HG02840 (cell line): ENCODE results near the gene SLC19A1.

Experiments
- ATAC-seq: cut with Tn5 transposase; IDR thresholded peaks from one replicate; pipeline ENCODE4 v1.9.1; 2021; ENCODE audit warnings: mild to moderate bottlenecking, moderate library complexity, moderate number of reproducible peaks; ENCODE audit not compliant: unreplicated experiment, low FRiP score

SLC19A1 gene

DNA sequence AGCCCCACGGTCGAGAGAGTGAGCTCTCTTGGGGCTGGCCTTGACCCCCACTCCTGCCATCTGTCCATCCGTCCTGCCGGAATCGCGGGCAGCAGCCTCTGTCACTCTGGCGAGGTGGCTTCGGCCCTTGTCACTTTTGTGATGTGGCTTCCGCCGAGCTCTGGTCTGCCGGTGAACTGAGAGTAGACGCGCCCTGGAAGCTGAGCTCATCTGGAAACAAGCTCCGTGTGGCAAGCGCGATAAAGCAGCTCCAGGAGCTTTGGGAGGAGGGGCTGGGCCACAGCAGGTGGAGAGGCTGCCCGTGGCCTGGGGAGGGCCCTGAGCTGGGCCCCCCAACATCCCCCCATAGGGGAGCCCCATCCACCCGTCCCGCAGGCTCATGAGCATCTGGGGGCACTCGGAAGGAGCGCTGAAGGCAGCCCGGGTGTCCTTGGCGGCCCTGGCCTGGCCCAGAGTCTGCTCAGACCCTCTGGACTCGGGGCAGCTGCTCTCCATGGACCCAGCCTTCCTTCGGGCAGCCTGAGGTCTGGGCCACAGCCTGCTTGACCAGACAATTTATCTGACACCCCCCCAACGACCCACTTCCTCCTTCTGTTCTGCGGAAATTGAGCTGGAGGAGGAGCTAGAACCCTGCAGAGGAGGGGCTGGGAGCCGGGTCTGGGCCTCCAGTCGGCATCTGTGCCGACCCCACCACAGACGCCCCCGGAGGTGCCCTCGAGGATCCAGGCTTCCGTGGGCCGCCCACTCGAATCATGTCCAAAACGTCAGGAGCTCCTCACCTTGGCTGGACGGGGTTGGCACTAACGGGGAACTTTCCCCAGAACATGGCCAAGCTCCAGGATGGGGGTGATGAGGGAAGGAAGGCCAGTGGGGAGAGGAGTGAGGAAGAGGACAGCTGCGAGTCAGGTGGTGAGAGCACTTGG, 59.1 kb downstream of the SLC19A1 start:
- no peak for ATAC-seq

GRCh38 chr21:45481977-45482898, 60.0 kb downstream of the SLC19A1 start:
- ATAC-seq, result no peak

DNA sequence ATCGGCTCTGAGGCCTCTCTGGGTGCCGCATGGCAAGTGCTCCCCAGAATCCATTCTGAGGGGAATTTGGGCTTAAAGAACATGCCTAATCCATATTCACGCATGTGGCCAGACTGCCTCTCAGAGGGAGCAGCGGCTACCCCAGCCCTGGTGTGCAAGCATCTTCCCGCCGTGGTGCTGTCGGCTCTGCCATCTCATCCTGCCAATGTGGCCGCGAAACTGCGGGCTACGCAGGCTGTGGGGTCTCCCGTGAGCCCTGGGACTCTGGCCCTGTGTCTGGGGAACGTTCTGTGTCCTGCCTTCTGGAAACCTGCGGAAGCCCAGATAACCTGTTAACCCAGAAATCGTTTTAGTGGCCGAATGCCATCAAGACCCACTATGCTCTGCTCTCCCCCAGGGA, 60.7 kb downstream of the SLC19A1 start:
- ATAC-seq, result no peak

GRCh38 chr21:45480701-45481500, 61.3 kb downstream of the SLC19A1 start:
- ATAC-seq, result no peak

- ATAC-seq, result no peak
Observed at GRCh38 chr21:45479691-45480675, 62.3 kb downstream of the SLC19A1 start.

GRCh38 chr21:45478816-45479669, 63.2 kb downstream of the SLC19A1 start:
- no peak for ATAC-seq

GRCh38 chr21:45478115-45478801, 64.0 kb downstream of the SLC19A1 start:
- ATAC-seq, result no peak

DNA sequence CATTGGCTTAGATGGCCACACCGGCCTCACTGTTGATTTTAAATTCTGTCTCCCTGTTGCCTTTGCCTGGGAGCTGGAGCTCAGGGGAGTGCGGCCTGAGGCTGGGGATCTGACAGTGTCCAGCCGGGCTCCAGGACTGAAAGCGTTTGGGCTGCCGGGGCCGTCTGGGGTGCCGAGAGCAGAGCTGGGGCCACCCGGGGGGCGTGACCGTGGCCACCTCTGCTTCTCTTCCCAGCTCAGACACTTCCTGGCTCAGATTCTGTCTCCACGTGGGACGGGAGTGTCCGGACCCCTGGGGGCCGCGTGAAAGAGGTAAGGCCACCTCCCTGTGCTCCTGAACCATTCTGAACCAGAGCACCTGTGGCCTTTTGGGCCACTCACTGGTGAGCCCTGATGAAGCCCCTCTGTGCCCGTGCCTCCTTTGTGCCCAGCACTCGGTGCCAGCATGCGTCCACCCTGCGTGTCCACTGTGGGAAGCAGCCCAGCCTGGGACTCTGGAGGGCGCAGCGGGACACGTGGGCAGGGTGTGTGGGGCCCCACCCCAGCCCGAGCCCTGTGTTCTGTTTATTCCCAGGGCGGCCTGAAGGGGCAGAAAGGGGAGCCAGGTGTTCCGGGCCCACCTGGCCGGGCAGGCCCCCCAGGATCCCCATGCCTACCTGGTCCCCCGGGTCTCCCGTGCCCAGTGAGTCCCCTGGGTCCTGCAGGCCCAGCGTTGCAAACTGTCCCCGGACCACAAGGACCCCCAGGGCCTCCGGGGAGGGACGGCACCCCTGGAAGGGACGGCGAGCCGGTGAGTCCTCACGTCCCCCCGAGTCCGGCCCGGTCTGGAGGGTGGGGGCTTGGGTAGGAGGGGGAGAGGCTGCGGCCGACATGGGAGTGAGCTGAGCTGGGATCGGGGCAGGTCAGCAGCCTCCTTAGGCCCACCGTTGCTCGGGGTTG, 64.8 kb downstream of the SLC19A1 start:
- no peak for ATAC-seq

DNA sequence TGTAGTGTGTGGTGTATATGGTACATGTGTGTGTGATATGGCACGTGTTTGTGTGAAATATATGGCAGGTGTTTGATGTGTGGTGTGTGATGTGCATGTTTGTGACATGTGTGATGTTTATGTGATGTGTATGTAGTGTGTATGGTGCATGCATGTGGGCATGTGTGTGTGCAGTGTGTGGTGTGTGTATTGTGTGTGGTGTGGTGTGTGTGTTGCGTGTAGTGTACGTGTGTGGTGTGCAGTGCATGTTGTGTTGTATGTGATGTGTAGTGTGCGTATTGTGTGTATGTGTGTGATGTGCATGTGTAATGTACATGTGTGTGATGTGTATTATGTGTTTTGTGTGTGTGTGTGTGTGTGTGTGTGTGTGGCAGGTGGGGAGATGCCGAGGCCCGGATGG, 65.7 kb downstream of the SLC19A1 start:
- no peak for ATAC-seq

DNA sequence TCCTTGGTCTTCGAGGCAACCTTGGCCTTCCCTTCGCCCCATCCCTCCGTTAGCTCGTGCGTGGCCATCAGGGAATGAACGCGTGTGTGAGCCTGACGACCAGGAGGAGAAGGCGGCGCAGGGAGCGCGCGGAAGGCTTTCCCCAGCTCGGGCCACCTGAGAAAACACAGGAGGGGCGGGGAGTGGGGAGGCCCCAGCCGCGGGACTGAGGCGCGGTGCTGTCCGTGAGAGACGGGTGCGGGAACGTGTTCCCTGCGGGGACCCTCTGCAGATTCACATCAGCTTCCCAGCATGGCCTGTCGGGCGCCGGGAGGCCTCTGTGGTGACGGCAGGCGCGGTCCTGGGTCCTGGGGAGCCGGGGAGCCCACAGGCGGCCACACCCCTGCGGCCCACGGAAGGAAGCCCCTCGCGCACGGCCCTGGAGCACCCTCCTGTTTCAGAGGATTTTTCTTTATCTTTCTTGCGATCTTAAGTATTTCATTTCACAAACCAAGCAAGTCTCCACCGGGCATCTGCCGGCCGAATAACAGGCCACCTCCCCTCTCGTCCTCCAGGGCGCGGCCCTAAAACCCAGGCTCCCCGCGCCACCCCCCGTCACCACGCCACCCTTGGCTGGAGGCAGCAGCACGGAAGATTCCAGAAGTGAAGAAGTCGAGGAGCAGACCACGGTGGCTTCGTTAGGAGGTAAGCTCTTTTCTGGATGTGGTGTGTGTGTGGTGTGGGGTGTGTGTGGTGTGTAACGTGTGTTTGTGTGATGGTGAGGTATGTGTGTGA, 66.3 kb downstream of the SLC19A1 start:
- ATAC-seq, result no peak

- no peak for ATAC-seq
Observed at GRCh38 chr21:45475004-45475685, 67.1 kb downstream of the SLC19A1 start.

GRCh38 chr21:45474323-45474950, 67.8 kb downstream of the SLC19A1 start:
- no peak for ATAC-seq

- no peak for ATAC-seq
Observed at GRCh38 chr21:45473496-45474322, 68.5 kb downstream of the SLC19A1 start.
